ENCODE data around the gene GP1BA. TPM values are rescaled to one million over a fixed set of nuclear protein-coding genes. Genes with fewer than 3 reads are reported as not detected.

GP1BA gene
- total RNA-seq, 1 experiment from 2014 or later = not detected

DNA sequence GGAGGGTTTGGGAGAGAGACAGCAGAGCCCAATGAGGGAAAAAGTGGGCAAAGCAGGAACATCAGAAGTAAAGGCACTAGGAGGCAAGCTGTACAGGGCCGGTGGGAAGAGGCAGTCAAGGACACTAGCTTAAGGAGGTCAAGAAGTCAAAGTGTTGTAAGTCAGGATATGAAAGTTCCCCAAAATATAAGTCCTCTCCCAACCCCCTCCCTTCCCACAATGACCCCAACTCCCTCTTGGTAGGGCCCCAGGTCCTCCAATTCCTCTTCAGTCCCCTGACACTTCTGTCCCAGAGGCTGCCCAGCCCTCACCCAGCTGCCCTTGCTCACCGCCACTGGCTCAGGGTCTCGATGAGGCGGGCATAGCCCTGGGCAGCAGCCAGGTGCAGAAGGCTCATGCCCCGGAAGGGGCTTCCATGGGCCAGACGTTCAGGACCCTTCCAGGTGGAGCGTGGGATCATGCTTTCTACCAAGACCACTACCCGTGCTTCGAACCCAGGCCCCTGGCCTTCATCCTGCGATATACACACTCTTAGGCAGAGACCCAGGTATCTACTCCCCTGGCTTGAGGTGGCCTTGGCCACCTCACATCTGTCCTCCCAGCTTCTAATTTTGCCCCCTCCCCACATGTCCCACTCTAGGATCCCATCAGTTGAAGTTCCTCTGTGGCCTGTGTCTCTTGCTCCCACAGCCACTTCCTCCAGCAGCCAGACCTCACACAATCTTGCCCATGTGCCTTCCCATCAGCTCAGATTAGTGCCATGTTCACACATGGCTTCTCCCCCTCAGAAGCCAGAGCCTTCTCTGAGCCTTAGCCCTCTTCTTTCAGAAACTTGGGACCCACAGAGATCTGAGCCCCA, 41.4 kb downstream of the GP1BA start:
- H3K9me3 ChIP-seq = no peaks in the 10 kb centered on the region
- no peak overlapping the region for H3K4me3 ChIP-seq
- DNase-seq = no peak
- H3K36me3 ChIP-seq = peaks cover 15% of the 10 kb centered on the region
- no peaks in the 10 kb centered on the region for H3K27me3 ChIP-seq

DNA sequence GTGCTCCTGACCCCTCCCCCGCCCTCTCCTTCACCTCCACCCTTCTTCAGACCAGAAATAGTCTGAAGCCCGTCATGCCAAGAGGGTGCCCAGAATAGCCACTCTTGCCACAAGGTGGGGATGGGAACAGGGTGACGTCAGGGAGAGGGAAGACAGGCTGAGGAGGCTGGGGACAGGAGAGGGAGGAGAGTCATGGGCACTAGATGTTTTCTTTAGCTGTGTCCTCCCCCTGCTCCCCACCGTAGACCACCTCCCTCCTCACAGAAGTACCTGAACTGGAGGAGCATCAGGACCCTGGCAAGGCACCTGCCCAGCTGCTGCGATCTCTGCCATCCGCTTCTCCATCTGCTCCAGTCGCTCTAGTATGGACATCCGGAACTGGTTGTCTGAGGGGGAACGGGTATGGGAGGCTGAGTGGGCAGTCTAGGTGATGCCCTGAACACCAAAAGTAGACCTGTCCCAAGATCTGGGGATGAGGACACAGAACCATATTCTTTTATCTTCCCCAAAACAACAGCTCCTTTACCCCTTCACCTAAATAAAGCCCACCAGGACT, 42.1 kb downstream of the GP1BA start:
- no peaks in the 10 kb centered on the region for H3K27me3 ChIP-seq
- no peak for DNase-seq
- peaks cover 12% of the 10 kb centered on the region for H3K36me3 ChIP-seq
- H3K9me3 ChIP-seq = no peaks in the 10 kb centered on the region
- no peak overlapping the region for H3K4me3 ChIP-seq

DNA sequence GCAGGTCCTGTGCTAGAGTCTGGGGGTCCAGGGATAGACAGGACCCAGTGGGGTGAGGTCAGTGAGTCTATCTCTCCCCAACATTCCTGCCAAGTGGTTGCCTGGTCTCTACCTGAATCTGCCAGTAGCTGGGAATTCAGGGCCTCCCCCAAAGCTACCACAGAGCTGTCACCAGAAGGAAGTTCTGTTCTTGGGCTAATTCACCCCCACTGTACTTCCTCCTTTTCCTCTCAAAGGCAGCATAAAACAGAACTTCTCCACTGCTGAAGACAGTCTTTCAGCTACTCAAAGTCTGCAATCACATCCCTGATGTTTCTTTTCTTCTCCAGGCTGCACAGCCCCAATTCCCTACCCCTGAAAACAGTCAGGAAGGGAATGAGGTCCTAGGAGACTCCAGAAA, 46.6 kb downstream of the GP1BA start:
- Histone ChIP-seq H3K9me3 (no peaks in the 10 kb centered on the region), H3K4me3 (no peak overlapping the region), H3K36me3 (peaks cover 4% of the 10 kb centered on the region; the same call in 1 of the 2 replicates), H3K27me3 (no peaks in the 10 kb centered on the region)
- no peak for DNase-seq

DNA sequence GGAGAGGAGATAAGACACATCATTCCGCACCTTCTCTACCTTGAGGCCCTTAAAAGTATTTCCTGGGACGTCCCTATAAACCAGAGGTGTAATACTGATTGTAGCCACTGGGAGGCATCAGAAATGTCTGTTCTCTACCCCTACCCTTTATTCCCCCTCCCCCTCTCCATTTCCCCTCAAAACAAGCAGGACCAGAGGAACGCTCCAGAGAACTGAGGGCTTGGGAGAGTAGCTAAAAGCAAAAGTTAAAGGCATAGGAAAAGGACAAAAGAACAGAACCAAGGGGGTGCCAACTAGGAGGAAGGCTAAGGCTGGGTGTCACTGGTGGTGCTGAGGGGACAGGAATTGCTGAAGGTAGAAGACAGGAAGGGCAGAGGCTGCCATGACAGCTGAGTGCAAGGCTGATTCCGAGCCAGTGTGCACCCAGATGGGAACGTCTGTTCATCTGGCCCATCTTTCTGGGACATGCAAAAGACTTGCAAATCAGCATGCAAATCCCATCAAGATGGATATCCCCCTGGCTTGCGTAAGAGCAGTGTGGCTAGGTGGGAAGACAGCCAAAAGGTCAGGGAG, 48.7 kb downstream of the GP1BA start:
- Histone ChIP-seq H3K27me3 (no peaks in the 10 kb centered on the region), H3K9me3 (no peaks in the 10 kb centered on the region), H3K4me3 (no peak overlapping the region), H3K36me3 (peaks cover 4% of the 10 kb centered on the region; the same call in 1 of the 2 replicates)
- DNase-seq = no peak

DNA sequence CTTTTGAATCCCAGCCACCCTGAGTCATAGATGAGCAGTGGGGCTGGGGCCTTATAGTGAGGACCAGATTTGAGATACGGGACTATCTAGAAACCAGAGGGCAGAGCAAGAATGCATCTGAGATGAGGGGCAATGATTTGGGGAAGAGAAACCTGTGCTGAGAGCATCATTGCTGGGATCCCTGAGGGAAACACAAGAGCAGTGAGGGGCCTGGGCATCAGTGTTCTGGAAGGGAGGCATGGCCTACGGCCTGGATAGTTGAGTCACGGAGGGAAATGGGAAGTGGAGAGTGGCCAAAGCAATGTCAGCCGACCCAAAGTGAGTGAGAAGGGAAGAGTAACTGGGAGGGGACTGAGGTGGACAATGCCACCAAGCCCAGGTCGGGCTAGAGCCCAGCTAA, 50.2 kb downstream of the GP1BA start:
- Histone ChIP-seq H3K4me3 (no peak overlapping the region), H3K36me3 (peaks cover 4% of the 10 kb centered on the region; the same call in 1 of the 2 replicates), H3K9me3 (no peaks in the 10 kb centered on the region), H3K27me3 (no peaks in the 10 kb centered on the region)
- no peak for DNase-seq

Other genes starting within 250 kb of the GP1BA start
- gene PELP1, start 228.1 kb upstream of the GP1BA start, total RNA-seq (2014; rRNA removed; shearing (Covaris generic); ENCODE audit: low replicate concordance) = 13.6 and 15.7 TPM in 2 replicates
- 5.7 and 10.5 TPM in 2 replicates for gene ARRB2, start 221.6 kb upstream of the GP1BA start, total RNA-seq (2014; rRNA removed; shearing (Covaris generic); ENCODE audit: low replicate concordance)
- gene MED11, start 200.8 kb upstream of the GP1BA start, total RNA-seq (2014; rRNA removed; shearing (Covaris generic); ENCODE audit: low replicate concordance) = 13.2 and 19.4 TPM in 2 replicates
- gene ZMYND15, start 192.4 kb upstream of the GP1BA start, total RNA-seq (2014; rRNA removed; shearing (Covaris generic); ENCODE audit: low replicate concordance) = 0.30 and 0.33 TPM in 2 replicates
- gene CXCL16, start 192.3 kb upstream of the GP1BA start, total RNA-seq (2014; rRNA removed; shearing (Covaris generic); ENCODE audit: low replicate concordance) = 1.8 and 3.7 TPM in 2 replicates
- not detected in 2 replicates for gene TM4SF5, start 160.4 kb upstream of the GP1BA start, total RNA-seq (2014; rRNA removed; shearing (Covaris generic); ENCODE audit: low replicate concordance)
- not detected in 2 replicates for gene VMO1, start 145.9 kb upstream of the GP1BA start, total RNA-seq (2014; rRNA removed; shearing (Covaris generic); ENCODE audit: low replicate concordance)
- gene GLTPD2, start 143.3 kb upstream of the GP1BA start, total RNA-seq (2014; rRNA removed; shearing (Covaris generic); ENCODE audit: low replicate concordance) = not detected in 2 replicates
- 149 and 177 TPM in 2 replicates for gene PSMB6, start 136.1 kb upstream of the GP1BA start, total RNA-seq (2014; rRNA removed; shearing (Covaris generic); ENCODE audit: low replicate concordance)
- 3.7 and 5.8 TPM in 2 replicates for gene PLD2, start 125.1 kb upstream of the GP1BA start, total RNA-seq (2014; rRNA removed; shearing (Covaris generic); ENCODE audit: low replicate concordance)
- gene MINK1, start 98.9 kb upstream of the GP1BA start, total RNA-seq (2014; rRNA removed; shearing (Covaris generic); ENCODE audit: low replicate concordance) = 15.1 and 19.1 TPM in 2 replicates
- gene C17orf107, start 32.7 kb upstream of the GP1BA start, total RNA-seq (2014; rRNA removed; shearing (Covaris generic); ENCODE audit: low replicate concordance) = 0.16 and 0.94 TPM in 2 replicates
- gene CHRNE, start 29.2 kb upstream of the GP1BA start, total RNA-seq (2014; rRNA removed; shearing (Covaris generic); ENCODE audit: low replicate concordance) = 0.07 TPM in 1 of 2 replicates, not detected in the other
- 48.0 and 87.3 TPM in 2 replicates for gene SLC25A11, start 7.8 kb downstream of the GP1BA start, total RNA-seq (2014; rRNA removed; shearing (Covaris generic); ENCODE audit: low replicate concordance)
- 20.4 and 29.9 TPM in 2 replicates for gene RNF167, start 8.0 kb downstream of the GP1BA start, total RNA-seq (2014; rRNA removed; shearing (Covaris generic); ENCODE audit: low replicate concordance)
- 182 and 263 TPM in 2 replicates for gene PFN1, start 16.3 kb downstream of the GP1BA start, total RNA-seq (2014; rRNA removed; shearing (Covaris generic); ENCODE audit: low replicate concordance)
- 1.3 TPM in 1 of 2 replicates, not detected in the other for gene ENO3, start 18.8 kb downstream of the GP1BA start, total RNA-seq (2014; rRNA removed; shearing (Covaris generic); ENCODE audit: low replicate concordance)
- gene SPAG7, start 35.5 kb downstream of the GP1BA start, total RNA-seq (2014; rRNA removed; shearing (Covaris generic); ENCODE audit: low replicate concordance) = 32.2 and 88.3 TPM in 2 replicates
- gene CAMTA2, start 55.4 kb downstream of the GP1BA start, total RNA-seq (2014; rRNA removed; shearing (Covaris generic); ENCODE audit: low replicate concordance) = 1.9 and 5.6 TPM in 2 replicates
- not detected in 2 replicates for gene INCA1, start 65.2 kb downstream of the GP1BA start, total RNA-seq (2014; rRNA removed; shearing (Covaris generic); ENCODE audit: low replicate concordance)
- 19.1 and 58.1 TPM in 2 replicates for gene KIF1C, start 65.7 kb downstream of the GP1BA start, total RNA-seq (2014; rRNA removed; shearing (Covaris generic); ENCODE audit: low replicate concordance)
- gene SLC52A1, start 103.1 kb downstream of the GP1BA start, total RNA-seq (2014; rRNA removed; shearing (Covaris generic); ENCODE audit: low replicate concordance) = not detected in 2 replicates
- gene ZFP3, start 146.2 kb downstream of the GP1BA start, total RNA-seq (2014; rRNA removed; shearing (Covaris generic); ENCODE audit: low replicate concordance) = 0.40 and 1.4 TPM in 2 replicates
- 10.7 and 15.9 TPM in 2 replicates for gene ZNF232, start 179.6 kb downstream of the GP1BA start, total RNA-seq (2014; rRNA removed; shearing (Covaris generic); ENCODE audit: low replicate concordance)
- not detected in 2 replicates for gene USP6, start 183.8 kb downstream of the GP1BA start, total RNA-seq (2014; rRNA removed; shearing (Covaris generic); ENCODE audit: low replicate concordance)